PC-3 (cell line): ENCODE measurements around the gene MT1B. TPM values are rescaled to one million over a fixed set of nuclear protein-coding genes. Genes with fewer than 3 reads are reported as not detected.

Experiments
- ATAC-seq: fragments of 200-7000 bp; cut with Tn5 transposase; 2 replicates; pipeline ENCODE4 v1.9.1; 2020; ENCODE audit warnings: mild to moderate bottlenecking, moderate library complexity
- BruUV-seq: library from RNA; stranded (reverse); fragments of 400-500 nt; replicated peaks from 2 replicates; lab custom pipeline; 2021; lab: Mats Ljungman, UMichigan
- CTCF ChIA-PET: fragments of 300-600 bp; sonication (Branson Sonifier 250); formaldehyde crosslinking; loops from one replicate; lab custom pipeline; 2022; ENCODE audit warnings: antibody characterized with exemption; lab: Charles Lee
- POLR2A ChIA-PET: fragments of 300-600 bp; sonication (Branson Sonifier 250); formaldehyde crosslinking; loops from one replicate; lab custom pipeline; 2022; ENCODE audit warnings: antibody characterized with exemption; ENCODE audit not compliant: unreplicated experiment; lab: Charles Lee
- DNase-seq: peaks from one replicate; pipeline ENCODE4 v3.0.0-alpha.2; 2015
- H2AFZ ChIP-seq: fragments of 300-600 bp; sonication (generic); 2 replicates; pipeline ENCODE4 v1.6.0; 2016; ENCODE audit warnings: antibody characterized with exemption, low read length
- H3F3A ChIP-seq: fragments of 300-600 bp; sonication (generic); one replicate; pipeline ENCODE4 v1.6.0; 2017; ENCODE audit warnings: antibody characterized with exemption, low read length, control low read depth, mild to moderate bottlenecking; ENCODE audit not compliant: unreplicated experiment
- H3K27ac ChIP-seq: fragments of 300-600 bp; sonication (generic); 2 replicates; pipeline ENCODE4 v1.5.1; 2016; ENCODE audit warnings: mild to moderate bottlenecking, low read length
- H3K27me3 ChIP-seq: fragments of 300-600 bp; sonication (generic); 2 replicates; pipeline ENCODE4 v1.6.1; 2016; ENCODE audit warnings: low read length, mixed read lengths
- H3K36me3 ChIP-seq: fragments of 300-600 bp; sonication (generic); 2 replicates; pipeline ENCODE4 v1.6.1; 2016; ENCODE audit warnings: low read depth, mixed run types, low read length, mixed read lengths
- H3K4me1 ChIP-seq: fragments of 300-600 bp; sonication (generic); 2 replicates; pipeline ENCODE4 v1.5.1; 2016; ENCODE audit warnings: low read length; ENCODE audit not compliant: insufficient read depth
- H3K4me2 ChIP-seq: fragments of 300-600 bp; sonication (generic); 2 replicates; pipeline ENCODE4 v1.6.0; 2016; ENCODE audit warnings: low read length
- H3K4me3 ChIP-seq: fragments of 300-600 bp; sonication (generic); 2 replicates; pipeline ENCODE4 v1.5.1; 2016; ENCODE audit warnings: mild to moderate bottlenecking, low read length, mixed read lengths
- H3K79me2 ChIP-seq: fragments of 300-600 bp; sonication (generic); 2 replicates; pipeline ENCODE4 v1.6.1; 2017; ENCODE audit warnings: low read length, mixed read lengths
- H3K9ac ChIP-seq: fragments of 300-600 bp; sonication (generic); 2 replicates; pipeline ENCODE4 v1.6.0; 2016; ENCODE audit warnings: mild to moderate bottlenecking, low read length
- H3K9me2 ChIP-seq: fragments of 300-600 bp; sonication (generic); replicated peaks from 2 replicates; pipeline ENCODE4 v1.6.1; 2016; ENCODE audit warnings: mixed run types, low read length, mixed read lengths
- H3K9me3 ChIP-seq: fragments of 300-600 bp; sonication (generic); 2 replicates; pipeline ENCODE4 v1.6.1; 2016; ENCODE audit warnings: low read length, mixed read lengths
- H4K20me1 ChIP-seq: fragments of 300-600 bp; sonication (generic); 2 replicates; pipeline ENCODE4 v1.6.1; 2016; ENCODE audit warnings: low read length, mixed read lengths
- EZH2 ChIP-seq: fragments of 300-600 bp; sonication (generic); IDR thresholded peaks from one replicate; pipeline ENCODE4 v1.6.1; 2017; ENCODE audit warnings: antibody characterized with exemption, mild to moderate bottlenecking, low read length; ENCODE audit not compliant: unreplicated experiment
- EZH2phosphoT487 ChIP-seq: fragments of 300-600 bp; sonication (generic); IDR thresholded peaks from 2 replicates; pipeline ENCODE4 v1.6.1; 2018; ENCODE audit warnings: mild to moderate bottlenecking, antibody characterized with exemption, low read length, borderline replicate concordance
- intact Hi-C: fragments of 100-400 bp; cut with micrococcal nuclease; formaldehyde crosslinking; loops from 2 replicates; pipeline ENCODE4 v1.9.0; 2023
- total RNA-seq: library from RNA; depleted of rRNA; stranded (reverse); fragments of >200 nt; gene quantifications from 2 replicates; pipeline ENCODE4 v1.2.3, GENCODE V29; 2014
- TF ChIP-seq, protein P1 (sequence below): fragments of 300-600 bp; sonication (generic); conservative IDR thresholded peaks from 2 replicates; pipeline ENCODE4 v1.5.1; 2017; ENCODE audit warnings: antibody characterized with exemption, low read depth, mild to moderate bottlenecking, low read length

The MT1B gene
- total RNA-seq, 1 experiment from 2014 or later, result not detected

DNA sequence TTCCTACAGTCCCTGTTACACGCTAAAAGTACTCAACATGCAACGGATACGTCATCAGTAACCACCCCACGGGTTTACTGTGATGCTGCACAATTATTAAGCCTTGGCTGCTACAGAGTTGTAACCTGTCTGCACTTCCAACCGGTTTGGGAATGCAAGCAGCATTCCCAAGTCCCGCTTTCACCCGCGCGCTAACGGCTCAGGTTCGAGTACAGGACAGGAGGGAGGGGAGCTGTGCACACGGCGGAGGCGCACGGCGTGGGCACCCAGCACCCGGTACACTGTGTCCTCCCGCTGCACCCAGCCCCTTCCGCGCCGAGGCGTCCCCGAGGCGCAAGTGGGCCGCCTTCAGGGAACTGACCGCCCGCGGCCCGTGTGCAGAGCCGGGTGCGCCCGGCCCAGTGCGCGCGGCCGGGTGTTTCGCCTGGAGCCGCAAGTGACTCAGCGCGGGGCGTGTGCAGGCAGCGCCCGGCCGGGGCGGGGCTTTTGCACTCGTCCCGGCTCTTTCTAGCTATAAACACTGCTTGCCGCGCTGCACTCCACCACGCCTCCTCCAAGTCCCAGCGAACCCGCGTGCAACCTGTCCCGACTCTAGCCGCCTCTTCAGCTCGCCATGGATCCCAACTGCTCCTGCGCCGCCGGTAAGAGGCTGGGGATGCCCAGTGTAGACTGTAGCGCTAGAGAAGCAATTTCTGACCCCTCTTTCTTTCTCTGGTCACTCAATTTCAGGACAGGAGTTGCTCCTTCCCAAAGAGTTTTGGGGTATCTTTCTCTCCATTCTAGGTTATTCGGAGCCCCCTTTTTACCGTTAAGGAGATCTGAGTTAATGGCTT, 43.4 kb upstream of the MT1B start, which contains the start of gene MT2A:
TSS of gene MT2A (plus strand) at position 542 of the 833 bp plus-strand sequence. CDS start at position 614, 72 bp downstream.
- Histone ChIP-seq H3K79me2 (peaks cover 16% of the 10 kb centered on the region), H3K9me2 (no peaks in the 10 kb centered on the region), H2AFZ (no peak within 1 kb of the TSS), H3F3A (peaks cover 14% of the 10 kb centered on the region), H3K36me3 (no peaks in the 10 kb centered on the region), H3K9me3 (no peaks in the 10 kb centered on the region), H3K4me1 (peaks cover 71% of the 10 kb centered on the region), H3K27me3 (no peaks in the 10 kb centered on the region), H3K4me2 (peak within 1 kb of the TSS; percentile 93), H4K20me1 (no peaks in the 10 kb centered on the region), H3K4me3 (peak within 1 kb of the TSS; percentile 90), H3K27ac (peak within 1 kb of the TSS; percentile 82), H3K9ac (peak within 1 kb of the TSS; percentile 76)
- no TSS peak for BruUV-seq
- CTCF ChIA-PET, result interaction anchor here (0.9 kb wide), 1 partner anchor 94 kb away, joined by 3 read pairs; no protein-coding TSS in a partner anchor
- intact Hi-C loops, result loop anchor here (5.0 to 10.0 kb wide), 3 partner anchors 47 to 179 kb away; partner anchors contain the start of genes MT1B, MT1F and MT1X
- ATAC-seq, result peak; percentile 48
- DNase-seq, result peak; percentile 93
- POLR2A ChIA-PET, result interaction anchor here (0.6 kb wide), 1 partner anchor 382 kb away, joined by 3 read pairs; no protein-coding TSS in a partner anchor
- TF ChIP-seq EZH2phosphoT487 (peak; percentile 95), EZH2 (no peak)

DNA sequence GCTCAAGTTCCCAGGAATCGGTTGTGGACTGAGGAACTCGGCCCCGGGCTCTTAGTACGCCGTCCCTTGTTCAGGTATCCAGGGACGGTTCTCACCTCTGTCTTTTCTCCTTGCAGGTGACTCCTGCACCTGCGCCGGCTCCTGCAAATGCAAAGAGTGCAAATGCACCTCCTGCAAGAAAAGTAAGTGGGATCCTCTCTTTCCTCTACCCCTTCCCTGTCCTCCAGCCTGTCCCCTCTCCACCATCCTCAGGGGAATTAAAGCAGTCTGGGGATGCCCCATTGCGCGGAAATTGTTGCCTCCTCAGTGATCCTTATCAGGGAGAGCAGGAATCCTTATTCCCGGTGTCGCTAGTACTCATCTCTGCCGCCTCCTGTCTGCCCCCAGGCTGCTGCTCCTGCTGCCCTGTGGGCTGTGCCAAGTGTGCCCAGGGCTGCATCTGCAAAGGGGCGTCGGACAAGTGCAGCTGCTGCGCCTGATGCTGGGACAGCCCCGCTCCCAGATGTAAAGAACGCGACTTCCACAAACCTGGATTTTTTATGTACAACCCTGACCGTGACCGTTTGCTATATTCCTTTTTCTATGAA, 42.7 kb upstream of the MT1B start:
- intact Hi-C loops, result loop anchor here (5.0 to 10.0 kb wide), 3 partner anchors 46 to 178 kb away; partner anchors contain the start of genes MT1B, MT1F and MT1X

More for the DNA sequence above, 42.7 kb upstream of the MT1B start:
- CTCF ChIA-PET, result interaction anchor here (0.9 kb wide), 1 partner anchor 93 kb away, joined by 3 read pairs; no protein-coding TSS in a partner anchor
- TSS peak; percentile 98 for BruUV-seq
- Histone ChIP-seq H3K4me3 (peak overlapping the region; percentile 90), H4K20me1 (no peaks in the 10 kb centered on the region), H3K9me2 (no peaks in the 10 kb centered on the region), H3K9me3 (no peaks in the 10 kb centered on the region), H3F3A (peaks cover 14% of the 10 kb centered on the region), H2AFZ (no peak overlapping the region), H3K79me2 (peaks cover 16% of the 10 kb centered on the region), H3K4me2 (peak overlapping the region; percentile 93), H3K36me3 (no peaks in the 10 kb centered on the region), H3K27ac (peak overlapping the region; percentile 78), H3K27me3 (no peaks in the 10 kb centered on the region), H3K4me1 (peaks cover 74% of the 10 kb centered on the region), H3K9ac (peak overlapping the region; percentile 76)
- TF ChIP-seq, protein P1, sequence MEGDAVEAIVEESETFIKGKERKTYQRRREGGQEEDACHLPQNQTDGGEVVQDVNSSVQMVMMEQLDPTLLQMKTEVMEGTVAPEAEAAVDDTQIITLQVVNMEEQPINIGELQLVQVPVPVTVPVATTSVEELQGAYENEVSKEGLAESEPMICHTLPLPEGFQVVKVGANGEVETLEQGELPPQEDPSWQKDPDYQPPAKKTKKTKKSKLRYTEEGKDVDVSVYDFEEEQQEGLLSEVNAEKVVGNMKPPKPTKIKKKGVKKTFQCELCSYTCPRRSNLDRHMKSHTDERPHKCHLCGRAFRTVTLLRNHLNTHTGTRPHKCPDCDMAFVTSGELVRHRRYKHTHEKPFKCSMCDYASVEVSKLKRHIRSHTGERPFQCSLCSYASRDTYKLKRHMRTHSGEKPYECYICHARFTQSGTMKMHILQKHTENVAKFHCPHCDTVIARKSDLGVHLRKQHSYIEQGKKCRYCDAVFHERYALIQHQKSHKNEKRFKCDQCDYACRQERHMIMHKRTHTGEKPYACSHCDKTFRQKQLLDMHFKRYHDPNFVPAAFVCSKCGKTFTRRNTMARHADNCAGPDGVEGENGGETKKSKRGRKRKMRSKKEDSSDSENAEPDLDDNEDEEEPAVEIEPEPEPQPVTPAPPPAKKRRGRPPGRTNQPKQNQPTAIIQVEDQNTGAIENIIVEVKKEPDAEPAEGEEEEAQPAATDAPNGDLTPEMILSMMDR, result no peak
- TF ChIP-seq EZH2, result no peak
- no peak for TF ChIP-seq EZH2phosphoT487
- DNase-seq, result no peak
- no peak for ATAC-seq
- POLR2A ChIA-PET, result no interaction called here
